HFF-Myc (cell line): ENCODE results near the gene CDH9.
"Not testable (repeated sequence)": the region's sequence is repeated elsewhere in the genome, so short reads cannot be mapped to it uniquely, and the experiment has no call there.

Source experiments
- DNase-seq: peaks from one replicate; pipeline ENCODE4 v3.0.0-alpha.2; 2011; ENCODE audit warnings: low read depth; ENCODE audit errors: extremely low read depth
- H3K4me3 ChIP-seq: replicated peaks from 2 replicates; pipeline ENCODE4 v1.5.1; 2011; ENCODE audit warnings: low read depth, mild to moderate bottlenecking, control low read depth, low read length
- CTCF ChIP-seq: IDR thresholded peaks from 2 replicates; pipeline ENCODE4 v1.5.1; 2012; ENCODE audit warnings: mild to moderate bottlenecking, low read depth, low read length, control low read depth; ENCODE audit errors: missing control alignments

Gene CDH9

GRCh38 chr5:26856238-26856637 lies 182.1 kb downstream of the CDH9 start:
- TF ChIP-seq CTCF = no peak
- DNase-seq = no peak
- H3K4me3 ChIP-seq = no peak overlapping the region

GRCh38 chr5:26852450-26852849 lies 185.9 kb downstream of the CDH9 start:
- not testable (repeated sequence) for H3K4me3 ChIP-seq, DNase-seq

GRCh38 chr5:26847041-26847736 lies 191.2 kb downstream of the CDH9 start:
- no peak for DNase-seq
- no peak for TF ChIP-seq CTCF
- no peak overlapping the region for H3K4me3 ChIP-seq

- no peak overlapping the region for H3K4me3 ChIP-seq
- DNase-seq = no peak
- no peak for TF ChIP-seq CTCF
Measured at GRCh38 chr5:26843677-26844076, 194.7 kb downstream of the CDH9 start.

- no peak for TF ChIP-seq CTCF
- H3K4me3 ChIP-seq = no peak overlapping the region
- no peak for DNase-seq
Measured at GRCh38 chr5:26833596-26833995, 204.8 kb downstream of the CDH9 start.
